ENCODE data around the gene GRIK1.

GRIK1 gene

DNA sequence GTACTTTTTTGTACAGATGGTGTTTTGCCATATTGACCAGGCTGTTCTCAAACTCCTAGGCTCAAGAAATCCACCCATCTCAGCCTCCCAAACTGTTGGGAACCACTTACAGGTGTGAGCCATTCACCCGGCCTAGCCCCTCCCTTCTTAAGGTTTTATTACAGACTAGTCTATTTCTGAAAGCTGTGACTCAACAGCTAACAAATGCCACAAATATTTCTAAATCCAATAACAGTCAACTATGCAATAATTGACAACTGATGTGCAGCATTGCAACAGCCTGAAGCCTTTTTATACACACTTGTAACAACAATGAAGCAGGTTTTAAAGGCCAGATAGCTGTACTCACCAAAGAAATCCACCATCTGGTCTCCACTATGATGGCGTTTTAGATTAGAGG, 51.4 kb downstream of the GRIK1 start:
- no peak for TF ChIP-seq CTCF (IDR thresholded peaks at IDR 0.05; ENCODE audit: low read depth, low read length, missing control alignments)
- DNase-seq (ENCODE audit: low read depth) = no peak
- no peak overlapping the region for H3K4me3 ChIP-seq (ENCODE audit: low read depth, low read length)

DNA sequence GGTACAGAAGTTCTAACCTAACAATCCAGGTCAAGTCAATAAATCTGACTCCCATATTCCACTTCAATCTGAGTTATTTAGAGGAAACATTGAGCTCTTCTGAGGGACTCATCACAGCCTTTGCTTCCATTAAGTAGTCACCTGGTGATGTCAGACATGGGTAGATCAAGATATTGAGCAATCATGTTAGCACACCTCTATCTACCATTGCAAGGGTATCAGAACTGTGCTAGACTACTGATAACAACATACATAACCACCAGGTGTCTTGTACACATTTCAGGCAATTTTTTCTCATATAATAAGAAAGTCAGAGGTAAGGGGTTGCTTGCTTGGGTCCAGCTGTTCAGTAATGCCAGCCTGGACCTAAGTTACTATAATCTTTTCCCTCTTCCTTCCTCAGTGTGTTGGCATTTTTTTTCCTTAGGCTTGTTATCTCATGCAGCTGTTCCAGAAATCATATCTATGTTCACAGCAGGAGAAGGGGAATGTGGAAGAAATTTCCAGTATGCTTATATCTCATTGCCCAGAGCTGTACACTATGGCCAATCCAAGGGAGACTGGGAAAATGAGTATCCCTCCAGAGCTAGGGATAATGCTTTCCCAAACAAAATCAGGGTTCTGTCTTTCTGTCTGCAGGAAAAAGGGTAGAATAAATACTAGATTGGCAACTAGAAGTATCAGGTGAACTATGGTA, 52.3 kb downstream of the GRIK1 start:
- TF ChIP-seq CTCF (IDR thresholded peaks at IDR 0.05; ENCODE audit: low read depth, low read length, missing control alignments) = no peak
- H3K4me3 ChIP-seq (ENCODE audit: low read depth, low read length) = no peak overlapping the region
- DNase-seq (ENCODE audit: low read depth) = no peak

DNA sequence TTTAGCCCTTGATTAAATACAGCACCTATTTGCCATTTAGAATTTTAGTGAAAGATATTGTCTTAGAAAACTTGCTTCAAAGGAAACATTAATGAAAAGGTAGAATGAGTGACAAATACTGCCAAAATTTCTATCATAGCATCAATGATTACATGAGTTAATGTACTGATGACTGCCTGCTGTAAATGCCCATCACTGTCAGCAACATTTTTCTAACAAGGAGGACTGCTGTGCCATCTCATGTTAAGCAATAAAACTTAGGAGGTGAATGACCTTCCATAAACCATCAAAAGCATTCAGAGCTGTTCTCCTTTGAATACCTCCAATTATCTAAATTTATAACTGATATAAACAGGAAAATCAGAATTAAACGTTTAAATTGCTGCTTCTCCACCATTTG, 54.3 kb downstream of the GRIK1 start:
- no peak overlapping the region for H3K4me3 ChIP-seq (ENCODE audit: low read depth, low read length)
- DNase-seq (ENCODE audit: low read depth) = no peak
- no peak for TF ChIP-seq CTCF (IDR thresholded peaks at IDR 0.05; ENCODE audit: low read depth, low read length, missing control alignments)

GRCh38 chr21:29875873-29876272, 63.9 kb downstream of the GRIK1 start:
- no peak for TF ChIP-seq CTCF (IDR thresholded peaks at IDR 0.05; ENCODE audit: low read depth, low read length, missing control alignments)
- no peak for DNase-seq (ENCODE audit: low read depth)
- no peak overlapping the region for H3K4me3 ChIP-seq (ENCODE audit: low read depth, low read length)

DNA sequence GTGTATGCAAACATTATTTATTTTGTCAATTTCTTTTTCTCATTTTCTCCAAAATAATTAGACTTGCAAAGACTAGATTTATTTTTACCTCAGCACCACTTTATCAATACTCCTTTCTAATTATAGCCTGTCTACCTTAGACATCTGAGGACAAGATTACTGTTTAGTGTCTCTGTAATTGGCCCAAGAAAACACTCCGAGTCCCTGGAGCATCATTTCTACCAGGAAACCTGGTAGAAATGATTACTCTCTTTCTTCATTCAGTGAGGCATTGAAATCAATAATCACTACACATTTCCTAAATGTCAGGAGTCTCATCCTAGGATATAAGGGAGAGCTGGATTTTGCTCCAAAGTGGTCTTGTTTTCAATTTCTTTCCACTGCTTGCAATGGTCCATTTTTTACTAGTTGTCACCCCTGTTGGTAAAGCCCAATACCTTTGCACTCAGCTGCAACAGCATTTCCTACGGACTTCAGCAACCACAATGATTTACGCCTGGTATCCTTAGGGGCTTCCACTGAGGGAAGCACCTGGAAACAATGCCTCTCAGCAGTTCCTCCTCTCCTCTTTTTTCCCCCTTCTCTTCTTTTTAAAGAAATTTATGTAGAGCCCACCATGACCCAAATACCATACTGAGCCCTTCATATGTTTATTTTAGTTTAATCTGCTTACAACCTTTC, 64.6 kb downstream of the GRIK1 start:
- no peak for TF ChIP-seq CTCF (IDR thresholded peaks at IDR 0.05; ENCODE audit: low read depth, low read length, missing control alignments)
- no peak for DNase-seq (ENCODE audit: low read depth)

DNA sequence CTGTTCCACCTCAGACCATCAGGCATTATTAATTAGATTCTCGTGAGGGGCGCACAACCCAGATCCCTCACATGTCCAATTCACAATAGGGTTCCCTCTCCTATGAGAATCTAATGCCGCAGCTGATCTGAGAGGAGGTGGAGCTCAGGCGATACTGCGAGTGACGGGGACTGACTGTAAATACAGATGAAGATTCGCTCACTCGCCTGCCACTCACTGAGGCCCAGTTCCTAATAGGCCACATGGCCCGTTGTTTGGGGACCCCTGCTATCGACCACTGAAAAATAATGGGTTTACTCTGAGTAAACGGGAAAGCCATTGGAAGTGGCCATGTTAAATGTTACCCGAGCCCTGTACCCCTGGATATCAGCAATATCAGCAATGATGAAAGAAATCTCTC, 65.9 kb downstream of the GRIK1 start:
- DNase-seq (ENCODE audit: low read depth) = no peak
- TF ChIP-seq CTCF (IDR thresholded peaks at IDR 0.05; ENCODE audit: low read depth, low read length, missing control alignments) = no peak
- no peak overlapping the region for H3K4me3 ChIP-seq (ENCODE audit: low read depth, low read length)

More for the DNA sequence above, 64.6 kb downstream of the GRIK1 start:
- H3K4me3 ChIP-seq (ENCODE audit: low read depth, low read length) = no peak overlapping the region

DNA sequence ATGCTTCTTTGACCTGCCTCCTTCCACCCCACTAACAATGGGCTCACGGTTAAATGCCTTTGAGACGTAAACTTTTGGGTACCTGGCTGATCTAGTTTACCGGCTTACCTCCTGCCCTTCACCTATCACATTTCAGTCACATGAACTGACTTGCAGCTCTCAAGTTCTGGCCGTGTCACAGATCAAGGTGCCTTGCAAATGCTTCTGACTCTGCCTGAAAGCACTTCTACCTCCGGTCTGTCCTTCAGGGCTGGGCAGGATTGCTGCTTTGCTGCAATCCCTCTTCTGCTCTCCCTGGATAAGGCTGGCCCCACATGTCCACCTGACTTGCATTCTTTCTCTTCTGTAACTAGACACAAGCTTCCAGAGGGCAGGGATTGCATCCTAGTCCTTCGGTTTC, 69.0 kb downstream of the GRIK1 start:
- no peak for DNase-seq (ENCODE audit: low read depth)
- no peak for TF ChIP-seq CTCF (IDR thresholded peaks at IDR 0.05; ENCODE audit: low read depth, low read length, missing control alignments)
- H3K4me3 ChIP-seq (ENCODE audit: low read depth, low read length) = no peak overlapping the region
